CD14-positive monocyte (primary cell): ENCODE results near the gene COL13A1. TPM values are rescaled to one million over a fixed set of nuclear protein-coding genes. Genes with fewer than 3 reads are reported as not detected.

Experiments used
- DNase-seq, 3 donors: peaks; one replicate each; pipeline ENCODE4 v3.0.0-alpha.2; 2011 to 2022
- H2AFZ ChIP-seq: 2 replicates; pipeline ENCODE4 v1.6.0; 2012; ENCODE audit warnings: mild to moderate bottlenecking, low read depth, low read length, inconsistent platforms; ENCODE audit not compliant: insufficient read depth, poor library complexity, severe bottlenecking
- H3K27ac ChIP-seq, 2 donors: 1 replicate in 1 of 2; 2 replicates in 1 of 2; pipeline ENCODE4 v1.5.1; 2012 to 2013; ENCODE audit warnings: low read length in 2 of 2, control low read depth in 1 of 2, inconsistent platforms in 1 of 2, low read depth in 1 of 2, mild to moderate bottlenecking in 1 of 2
- H3K27me3 ChIP-seq, 2 donors: one replicate each; pipeline versions ENCODE4 v1.6.0 to v1.6.1; 2011 to 2013; ENCODE audit warnings: low read length in 2 of 2; ENCODE audit not compliant: control insufficient read depth in 2 of 2, insufficient read depth in 2 of 2
- H3K36me3 ChIP-seq, 2 donors: replicated peaks in 1 of 2; 1 replicate in 1 of 2; 2 replicates in 1 of 2; pipeline versions ENCODE4 v1.5.1 to v1.6.1; 2012 to 2013; ENCODE audit warnings: low read length in 2 of 2, control low read depth in 1 of 2, inconsistent platforms in 1 of 2, mild to moderate bottlenecking in 1 of 2; ENCODE audit not compliant: insufficient read depth in 2 of 2, control insufficient read depth in 1 of 2
- H3K4me1 ChIP-seq, 2 donors: 1 replicate in 1 of 2; 2 replicates in 1 of 2; pipeline versions ENCODE4 v1.5.1 to v1.6.1; 2012 to 2013; ENCODE audit warnings: low read length in 2 of 2, control low read depth in 1 of 2, inconsistent platforms in 1 of 2, mild to moderate bottlenecking in 1 of 2, moderate library complexity in 1 of 2; ENCODE audit not compliant: insufficient read depth in 2 of 2, control insufficient read depth in 1 of 2
- H3K4me2 ChIP-seq: replicated peaks from 2 replicates; pipeline ENCODE3; 2012; ENCODE audit warnings: low read length, moderate library complexity, mild to moderate bottlenecking; ENCODE audit not compliant: poor library complexity, severe bottlenecking; ENCODE audit errors: extremely low read depth
- H3K4me3 ChIP-seq, 3 experiments: fragments of 200-600 bp in 1 of 3; sonication (generic) in 1 of 3; replicated peaks in 1 of 3; 1 replicate in 2 of 3; 2 replicates in 1 of 3; pipeline ENCODE4 v1.5.1; 2011 to 2013; ENCODE audit warnings: low read length in 3 of 3, mild to moderate bottlenecking in 3 of 3, control low read depth in 2 of 3, low read depth in 2 of 3, inconsistent platforms in 1 of 3, moderate library complexity in 1 of 3
- H3K79me2 ChIP-seq: 2 replicates; pipeline ENCODE4 v1.6.0; 2012; ENCODE audit warnings: mild to moderate bottlenecking, control low read depth, inconsistent platforms, low read length, moderate library complexity; ENCODE audit not compliant: insufficient read depth
- H3K9ac ChIP-seq: 2 replicates; pipeline ENCODE4 v1.6.0; 2017; ENCODE audit warnings: low read length, mild to moderate bottlenecking; ENCODE audit not compliant: insufficient read depth, poor library complexity, severe bottlenecking
- H3K9me3 ChIP-seq, 2 donors: replicated peaks in 1 of 2; 1 replicate in 1 of 2; 2 replicates in 1 of 2; pipeline versions ENCODE4 v1.5.1 to v1.6.1; 2012 to 2013; ENCODE audit warnings: low read length in 2 of 2, control low read depth in 1 of 2; ENCODE audit not compliant: control insufficient read depth in 1 of 2, insufficient read depth in 1 of 2
- H4K20me1 ChIP-seq: 2 replicates; pipeline ENCODE4 v1.6.0; 2012; ENCODE audit warnings: mild to moderate bottlenecking, low read length, control low read depth, moderate library complexity; ENCODE audit not compliant: insufficient read depth
- H3K27ac Mint-ChIP-seq, 7 donors: one replicate each; pipeline ENCODE4 v1.8.0; 2020; ENCODE audit warnings: mild to moderate bottlenecking in 7 of 7, mixed read lengths in 7 of 7, moderate library complexity in 6 of 7, inconsistent platforms in 2 of 7
- H3K27me3 Mint-ChIP-seq, 3 donors: one replicate each; pipeline ENCODE4 v1.8.0; 2021 to 2022; ENCODE audit warnings: low read depth in 3 of 3, mild to moderate bottlenecking in 3 of 3, mixed read lengths in 3 of 3, moderate library complexity in 3 of 3, inconsistent platforms in 1 of 3
- H3K36me3 Mint-ChIP-seq, 2 donors: one replicate each; pipeline ENCODE4 v1.8.0; 2020; ENCODE audit warnings: mixed read lengths in 2 of 2, inconsistent platforms in 1 of 2, mild to moderate bottlenecking in 1 of 2
- H3K4me1 Mint-ChIP-seq: one replicate; pipeline ENCODE4 v1.8.0; 2020; ENCODE audit warnings: mild to moderate bottlenecking, mixed read lengths
- H3K4me3 Mint-ChIP-seq, 2 donors: one replicate each; pipeline ENCODE4 v1.8.0; 2020; ENCODE audit warnings: mild to moderate bottlenecking in 2 of 2, mixed read lengths in 2 of 2, moderate library complexity in 1 of 2
- H3K9me3 Mint-ChIP-seq, 7 donors: one replicate each; pipeline ENCODE4 v1.8.0; 2020 to 2022; ENCODE audit warnings: mixed read lengths in 7 of 7, mild to moderate bottlenecking in 6 of 7, moderate library complexity in 6 of 7, inconsistent platforms in 2 of 7
- CTCF ChIP-seq: fragments of 200-600 bp; IDR thresholded peaks from one replicate; pipeline ENCODE4 v1.8.0; 2022; ENCODE audit warnings: antibody characterized with exemption, mild to moderate bottlenecking
- WGBS: methylation state at CpG from one replicate; pipeline ENCODE4 v1.1.5; 2013; ENCODE audit warnings: missing lambda C conversion rate; ENCODE audit not compliant: insufficient coverage; 5-methylcytosine and 5-hydroxymethylcytosine counted together
- intact Hi-C, 2 donors: fragments of 100-400 bp; cut with micrococcal nuclease; formaldehyde crosslinking; loops; one replicate each; pipeline versions ENCODE4 v1.15.0 to v1.15.1; 2023
- polyA plus RNA-seq, 3 donors: library from polyadenylated mRNA; depleted of rRNA in 1 of 3; unstranded in 2 of 3; stranded (reverse) in 1 of 3; fragments of 300-500 nt in 2 of 3; fragments of >200 nt in 1 of 3; fragmentation: Illumina TruSeq in 2 of 3; gene quantifications; 1 replicate in 2 of 3; 2 replicates in 1 of 3; pipeline ENCODE4 v1.2.3, GENCODE V29; 2012 to 2021

COL13A1 gene
- polyA plus RNA-seq, 3 donors, result not detected

DNA sequence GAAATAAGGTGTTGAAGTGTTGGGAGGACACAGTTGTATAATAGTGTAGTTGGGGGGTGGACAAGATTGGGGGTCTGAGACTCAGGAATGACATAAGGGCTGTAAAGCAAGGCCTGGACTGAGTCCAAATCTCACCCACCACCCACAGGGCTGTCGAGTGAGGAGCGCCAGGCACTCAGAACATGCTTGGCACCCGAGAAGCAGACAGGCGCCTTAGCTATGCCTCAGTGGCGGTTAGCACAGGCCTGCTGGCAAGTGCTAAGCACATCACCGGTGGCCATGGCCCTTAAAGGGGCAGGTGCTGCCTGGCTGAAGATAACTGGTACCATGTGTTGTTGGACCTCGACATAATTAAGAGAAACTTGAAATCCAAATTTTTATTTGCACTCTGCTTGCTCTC, 90.7 kb downstream of the COL13A1 start:
- no peaks in the 10 kb centered on the region for H3K4me1 Mint-ChIP-seq
- no peaks in the 10 kb centered on the region for H3K79me2 ChIP-seq
- H3K4me3 Mint-ChIP-seq, result no peak overlapping the region

DNA sequence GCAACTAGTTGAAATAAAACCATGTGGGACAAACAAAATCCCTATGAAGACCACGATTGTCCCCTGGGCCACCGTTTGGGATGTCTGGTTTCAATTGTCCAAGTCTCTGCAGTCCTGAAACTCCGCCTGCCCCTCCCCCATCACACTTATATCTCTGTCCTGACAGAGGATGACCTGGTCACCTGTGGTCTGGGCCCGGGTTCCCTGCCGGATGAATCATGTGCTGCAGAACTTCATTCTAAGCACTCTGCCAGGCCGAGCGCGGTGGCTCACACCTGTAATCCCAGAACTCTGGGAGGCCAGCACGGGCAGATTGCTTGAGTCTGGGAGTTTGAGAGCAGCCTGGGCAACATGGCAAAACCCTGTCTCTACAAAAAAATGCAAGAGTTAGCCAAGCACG, 91.1 kb downstream of the COL13A1 start:
- Histone ChIP-seq H4K20me1 (no peaks in the 10 kb centered on the region), H3K27me3 (no peaks in the 10 kb centered on the region), H3K27ac (no peak overlapping the region), H3K79me2 (no peaks in the 10 kb centered on the region), H3K4me2 (no peak overlapping the region), H3K9ac (no peak overlapping the region), H2AFZ (no peak overlapping the region), H3K36me3 (no peaks in the 10 kb centered on the region), H3K4me3 (no peak overlapping the region), H3K9me3 (no peaks in the 10 kb centered on the region), H3K4me1 (no peaks in the 10 kb centered on the region)
- H3K4me1 Mint-ChIP-seq, result no peaks in the 10 kb centered on the region
- DNase-seq, result no peak
- H3K36me3 Mint-ChIP-seq, result no peaks in the 10 kb centered on the region
- WGBS, result 86% methylated on average over 9 of the region's 10 CpGs
- H3K27ac Mint-ChIP-seq, result no peak overlapping the region
- H3K27me3 Mint-ChIP-seq, result peaks cover 6 to 8% (median 7%) of the 10 kb centered on the region in 3 donors
- no peak for TF ChIP-seq CTCF
- no peaks in the 10 kb centered on the region for H3K9me3 Mint-ChIP-seq
- intact Hi-C loops, result no loop called here
- no peak overlapping the region for H3K4me3 Mint-ChIP-seq

More for the DNA sequence above, 90.7 kb downstream of the COL13A1 start:
- no peak for TF ChIP-seq CTCF
- Histone ChIP-seq H3K4me3 (no peak overlapping the region), H3K9ac (no peak overlapping the region), H3K36me3 (no peaks in the 10 kb centered on the region), H3K27me3 (no peaks in the 10 kb centered on the region), H3K4me2 (no peak overlapping the region), H2AFZ (no peak overlapping the region), H3K9me3 (no peaks in the 10 kb centered on the region), H3K27ac (no peak overlapping the region), H3K4me1 (no peaks in the 10 kb centered on the region), H4K20me1 (no peaks in the 10 kb centered on the region)
- DNase-seq, result no peak
- intact Hi-C loops, result no loop called here
- Mint-ChIP-seq H3K36me3 (no peaks in the 10 kb centered on the region), H3K27ac (no peak overlapping the region), H3K9me3 (no peaks in the 10 kb centered on the region), H3K27me3 (peaks cover 6 to 8% (median 6%) of the 10 kb centered on the region in 3 donors)
- WGBS, result 95% methylated on average over 7 of the region's 7 CpGs
